A549 (cell line): ENCODE results near the gene ZC3H7A. TPM values are rescaled to one million over a fixed set of nuclear protein-coding genes. Genes with fewer than 3 reads are reported as not detected.

ENCODE experiments used
- ATAC-seq, 2 experiments: fragments of 200-7000 bp in 1 of 2; fragments of >200 bp in 1 of 2; cut with Nextera tagmentation in 1 of 2; cut with Tn5 transposase in 1 of 2; 3 replicates each; pipeline versions ENCODE4 v1.8.0 to v1.9.1; 2018 to 2020; ENCODE audit warnings: mild to moderate bottlenecking in 1 of 2, moderate library complexity in 1 of 2
- CTCF ChIA-PET: fragments of 300-600 bp; sonication (Branson Sonifier 250); formaldehyde crosslinking; extraction: SDS; loops from one replicate; lab custom pipeline; 2021; ENCODE audit warnings: antibody characterized with exemption, inconsistent platforms; lab: Yijun Ruan, JAX
- POLR2A ChIA-PET: fragments of 350-600 bp; formaldehyde crosslinking; extraction: SDS; loops from one replicate; lab custom pipeline; 2021; ENCODE audit warnings: antibody characterized with exemption, inconsistent platforms; lab: Yijun Ruan, JAX
- DNase-seq, 2 experiments: peaks; one replicate each; pipeline versions ENCODE4 v3.0.0 to v3.0.0-alpha.2; 2011 to 2016; ENCODE audit warnings: low read depth in 1 of 2, low spot score in 1 of 2
- FAIRE-seq: peaks from 2 replicates; lab custom pipeline; 2011; peaks lifted over from hg19 to GRCh38; lab: Jason Lieb, UNC
- H3K27ac ChIP-seq, 2 experiments: fragments of >200 bp; sonication (Bioruptor Twin); formaldehyde crosslinking; 3 replicates each; pipeline ENCODE4 v1.5.1; 2016 to 2017
- H3K4me1 ChIP-seq: fragments of >200 bp; sonication (Bioruptor Twin); formaldehyde crosslinking; 3 replicates; pipeline ENCODE4 v1.6.1; 2016
- H3K4me2 ChIP-seq: fragments of >200 bp; sonication (Bioruptor Twin); formaldehyde crosslinking; 3 replicates; pipeline ENCODE4 v1.6.1; 2016
- H3K4me3 ChIP-seq: fragments of >200 bp; sonication (Bioruptor Twin); formaldehyde crosslinking; 3 replicates; pipeline ENCODE4 v1.5.1; 2016
- H3K9me3 ChIP-seq: fragments of >200 bp; sonication (Bioruptor Twin); formaldehyde crosslinking; 3 replicates; pipeline ENCODE4 v1.6.1; 2016
- CBX2 ChIP-seq: fragments of 200-600 bp; sonication (generic); IDR thresholded peaks from 2 replicates; pipeline ENCODE4 v1.6.1; 2016; ENCODE audit warnings: low read depth, mild to moderate bottlenecking, borderline replicate concordance
- CHD2 ChIP-seq: fragments of 150-350 bp; IDR thresholded peaks from 2 replicates; pipeline ENCODE4 v1.6.1; 2014; ENCODE audit warnings: low read length; ENCODE audit not compliant: partially characterized antibody
- CTCF ChIP-seq: fragments of >200 bp; sonication (Bioruptor Twin); formaldehyde crosslinking; IDR thresholded peaks from 3 replicates; pipeline ENCODE4 v1.5.1; 2016
- EHF ChIP-seq: fragments of 250-450 bp; sonication (Bioruptor Pico); IDR thresholded peaks from 2 replicates; pipeline ENCODE4 v1.5.0; 2020; ENCODE audit warnings: mild to moderate bottlenecking
- EHMT2 ChIP-seq: fragments of 200-600 bp; sonication (generic); IDR thresholded peaks from 2 replicates; pipeline ENCODE4 v1.6.1; 2016; ENCODE audit warnings: antibody characterized with exemption, low read depth, mild to moderate bottlenecking, moderate library complexity
- FOSL2 ChIP-seq, 2 experiments: fragments of 450-650 bp in 1 of 2; fragments of >200 bp in 1 of 2; sonication (Bioruptor Twin) in 1 of 2; formaldehyde crosslinking; IDR thresholded peaks; 2 replicates each; pipeline versions ENCODE4 v1.5.0 to v1.6.1; 2016 to 2020; ENCODE audit warnings: mild to moderate bottlenecking in 1 of 2, moderate library complexity in 1 of 2
- FOXS1 ChIP-seq: fragments of 250-450 bp; sonication (Bioruptor Pico); IDR thresholded peaks from 2 replicates; pipeline ENCODE4 v1.5.0; 2020; ENCODE audit warnings: mild to moderate bottlenecking, moderate library complexity
- GATA3 ChIP-seq: IDR thresholded peaks from 2 replicates; pipeline ENCODE4 v1.6.1; 2012; ENCODE audit warnings: borderline replicate concordance
- HOXA7 ChIP-seq: fragments of 250-450 bp; sonication (Bioruptor Pico); IDR thresholded peaks from 2 replicates; pipeline ENCODE4 v1.5.0; 2020; ENCODE audit warnings: mild to moderate bottlenecking, moderate library complexity
- HOXB13 ChIP-seq: fragments of 250-450 bp; sonication (Bioruptor Pico); IDR thresholded peaks from 2 replicates; pipeline ENCODE4 v1.5.0; 2020; ENCODE audit warnings: low read depth, mild to moderate bottlenecking, moderate library complexity
- JUN ChIP-seq, 2 experiments: fragments of >200 bp; sonication (Bioruptor Twin); formaldehyde crosslinking; IDR thresholded peaks; 2 replicates in 1 of 2; 3 replicates in 1 of 2; pipeline ENCODE4 v1.6.1; 2016 to 2017
- KDM1A ChIP-seq: fragments of 200-600 bp; sonication (generic); IDR thresholded peaks from 2 replicates; pipeline ENCODE4 v1.6.1; 2016; ENCODE audit warnings: low read depth, mild to moderate bottlenecking
- MAX ChIP-seq: IDR thresholded peaks from 2 replicates; pipeline ENCODE4 v1.6.1; 2012
- PBX3 ChIP-seq: IDR thresholded peaks from 2 replicates; pipeline ENCODE4 v1.6.1; 2012
- PHF8 ChIP-seq: fragments of 200-600 bp; sonication (generic); IDR thresholded peaks from 2 replicates; pipeline ENCODE4 v1.6.1; 2016; ENCODE audit warnings: low read depth, mild to moderate bottlenecking, antibody characterized with exemption, moderate library complexity, borderline replicate concordance
- POLR2AphosphoS2 ChIP-seq: conservative IDR thresholded peaks from 2 replicates; pipeline ENCODE4 v1.6.1; 2012; ENCODE audit warnings: low read length, improper control_type of control experiment, inconsistent platforms
- REST ChIP-seq: fragments of 200-600 bp; sonication (generic); IDR thresholded peaks from 2 replicates; pipeline ENCODE4 v1.6.1; 2016; ENCODE audit warnings: antibody characterized with exemption, mild to moderate bottlenecking, moderate library complexity
- SREBF2 ChIP-seq: fragments of 450-650 bp; IDR thresholded peaks from 2 replicates; pipeline ENCODE4 v1.6.1; 2014; ENCODE audit warnings: mild to moderate bottlenecking, moderate library complexity
- USF2 ChIP-seq: fragments of 450-650 bp; IDR thresholded peaks from 2 replicates; pipeline ENCODE4 v1.6.1; 2014; ENCODE audit warnings: antibody characterized with exemption
- ZC3H11A ChIP-seq: fragments of 450-650 bp; IDR thresholded peaks from 2 replicates; pipeline ENCODE4 v1.6.1; 2014; ENCODE audit warnings: antibody characterized with exemption, mild to moderate bottlenecking
- ZSCAN20 ChIP-seq: fragments of 250-450 bp; sonication (Bioruptor Pico); IDR thresholded peaks from 2 replicates; pipeline ENCODE4 v1.8.0; 2022; ENCODE audit warnings: mild to moderate bottlenecking, moderate library complexity
- WGBS: methylation state at CpG from one replicate; pipeline ENCODE4 v1.1.6; 2017; ENCODE audit errors: missing lambda C conversion rate; 5-methylcytosine and 5-hydroxymethylcytosine counted together
- polyA plus RNA-seq, 4 experiments: library from polyadenylated mRNA; depleted of rRNA in 3 of 4; stranded (reverse); fragments of >200 nt; fragmentation: RNase III in 1 of 4; extraction: RNeasy Plus Mini Kit Qiagen cat#74134 plus additional on column Dnase treatment in 1 of 4; gene quantifications; 2 replicates in 3 of 4; 3 replicates in 1 of 4; pipeline ENCODE4 v1.2.3, GENCODE V29; 2011 to 2017

ZC3H7A gene
- polyA plus RNA-seq, 2 of the 4 experiments (the other 2 are of a cell fraction): 33.8 to 41.5 TPM

GRCh38 chr16:11734025-11734652 lies 62.9 kb downstream of the ZC3H7A start (continued):
- no peak for TF ChIP-seq REST

GRCh38 chr16:11731222-11731621 lies 65.8 kb downstream of the ZC3H7A start:
- POLR2A ChIA-PET: interaction anchor here (1.0 kb wide), 1 partner anchor 12 kb away, joined by 4 read pairs; the partner anchor contains the start of gene TXNDC11
- WGBS: 85% methylated on average over 3 of the region's 3 CpGs
- CTCF ChIA-PET: interaction anchor here (0.8 to 2.9 kb wide), 4 partner anchors 16 to 335 kb away, joined by 3 to 16 read pairs (median 4); no protein-coding TSS in a partner anchor
- H3K4me2 ChIP-seq: no peak overlapping the region
- DNase-seq: no peak
- no peak overlapping the region for H3K27ac ChIP-seq
- H3K4me3 ChIP-seq: no peak overlapping the region
- no peak for FAIRE-seq
- TF ChIP-seq JUN (IDR thresholded peaks at IDR 0.05): no peak
- no peak for TF ChIP-seq GATA3
- TF ChIP-seq KDM1A: no peak
- TF ChIP-seq SREBF2: no peak
- TF ChIP-seq FOSL2 (IDR thresholded peaks at IDR 0.05): no peak
- TF ChIP-seq FOSL2 (CRISPR knock-in tag; IDR thresholded peaks at IDR 0.05): no peak
- TF ChIP-seq EHF: no peak
- no peak for TF ChIP-seq ZC3H11A
- TF ChIP-seq CTCF: no peak
- no peak for TF ChIP-seq CHD2
- TF ChIP-seq EHMT2: no peak
- TF ChIP-seq USF2: no peak
- no peak for TF ChIP-seq PBX3
- TF ChIP-seq ZSCAN20 (CRISPR knock-in tag): no peak
- H3K9me3 ChIP-seq: no peaks in the 10 kb centered on the region
- peaks cover 4% of the 10 kb centered on the region; the same call in 2 of the 3 replicates for H3K4me1 ChIP-seq
- no peak for ATAC-seq

GRCh38 chr16:11729787-11730186 lies 67.3 kb downstream of the ZC3H7A start:
- FAIRE-seq (no peak), ATAC-seq (no peak), DNase-seq (no peak)
- Histone ChIP-seq H3K4me3 (no peak overlapping the region), H3K27ac (no peak overlapping the region), H3K9me3 (no peaks in the 10 kb centered on the region), H3K4me1 (peaks cover 11% of the 10 kb centered on the region; the same call in 2 of the 3 replicates), H3K4me2 (no peak overlapping the region)
- 100% methylated on average over 3 of the region's 3 CpGs for WGBS
- CTCF ChIA-PET: interaction anchor here (1.1 kb wide), 1 partner anchor 334 kb away, joined by 3 read pairs; no protein-coding TSS in a partner anchor
- POLR2A ChIA-PET: no interaction called here
- TF ChIP-seq HOXB13 (CRISPR knock-in tag) (no peak), HOXA7 (no peak), PHF8 (no peak), PBX3 (no peak), FOXS1 (CRISPR knock-in tag) (no peak), CBX2 (no peak), POLR2AphosphoS2 (no peak), REST (no peak), MAX (no peak)
